CD4-positive, alpha-beta T cell treated with Interferon gamma for 1 hour (primary cell): ENCODE measurements around the gene PIEZO2.

Source experiments
- DNase-seq: peaks from one replicate; pipeline ENCODE4 v3.0.0-alpha.2; 2020

Gene PIEZO2

DNA sequence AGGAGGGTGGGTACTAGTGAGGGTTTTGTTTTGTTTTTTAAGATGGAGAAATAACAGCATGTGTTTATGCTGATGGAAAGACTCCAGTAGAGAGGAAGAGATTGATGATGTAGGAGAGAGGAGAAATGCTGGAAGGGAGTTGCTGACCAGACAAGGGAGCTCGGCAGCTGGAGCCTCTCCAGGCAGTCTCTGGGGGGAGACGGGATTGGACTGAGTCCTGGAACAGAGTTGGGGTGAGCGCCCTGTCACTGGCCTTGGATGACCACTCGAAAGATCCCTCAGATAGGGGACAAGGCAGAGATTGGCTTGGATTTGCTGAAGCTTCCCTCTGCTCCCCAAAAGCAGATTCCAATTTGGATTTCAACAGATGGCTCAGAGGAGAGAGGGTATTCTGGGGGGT, 425.9 kb downstream of the PIEZO2 start:
- no peak for DNase-seq

- no peak for DNase-seq
Observed at GRCh38 chr18:10718809-10719208, 430.6 kb downstream of the PIEZO2 start.

DNA sequence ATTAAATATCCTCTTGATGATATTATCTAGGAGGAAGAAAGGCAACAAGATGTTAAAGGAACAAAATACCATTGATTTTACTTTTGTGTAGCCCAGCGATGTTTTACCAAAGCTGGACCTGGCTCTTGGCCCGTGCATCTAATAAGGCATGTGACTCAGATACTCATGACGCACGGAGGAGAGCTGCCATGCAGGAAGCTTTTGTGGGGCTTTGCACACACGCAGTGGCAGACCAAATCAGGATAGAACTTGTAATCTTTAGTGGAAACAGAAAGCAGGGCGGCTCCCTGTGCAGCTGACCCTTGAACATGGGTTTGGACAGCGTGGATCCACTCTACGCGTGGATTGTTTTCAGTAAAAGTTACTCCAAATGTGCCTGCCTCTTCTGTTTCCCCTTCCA, 433.6 kb downstream of the PIEZO2 start:
- DNase-seq = no peak

DNA sequence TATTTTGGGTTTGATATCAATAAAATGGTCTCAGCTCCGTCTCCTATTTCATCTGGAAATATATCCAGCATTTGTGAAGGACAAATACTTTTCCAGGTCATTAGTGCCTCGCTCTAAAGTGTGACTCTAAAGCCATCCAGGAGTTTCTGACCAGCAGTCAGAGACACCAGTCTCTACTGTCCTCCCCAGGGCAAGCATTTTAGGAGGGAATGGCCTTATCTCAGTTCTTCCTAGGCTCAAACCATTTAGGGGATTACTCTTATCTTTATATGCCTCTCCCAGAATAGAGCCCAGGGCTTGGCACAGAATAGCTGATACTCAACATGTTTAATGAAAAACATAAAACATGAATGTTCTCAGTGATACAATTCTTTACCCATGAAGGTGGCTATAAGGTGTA, 436.0 kb downstream of the PIEZO2 start:
- DNase-seq = no peak

GRCh38 chr18:10707294-10707693, 442.1 kb downstream of the PIEZO2 start:
- no peak for DNase-seq

- DNase-seq = no peak
Observed at GRCh38 chr18:10705786-10706185, 443.6 kb downstream of the PIEZO2 start.

- DNase-seq = no peak
Observed at GRCh38 chr18:10705291-10705690, 444.1 kb downstream of the PIEZO2 start.

DNA sequence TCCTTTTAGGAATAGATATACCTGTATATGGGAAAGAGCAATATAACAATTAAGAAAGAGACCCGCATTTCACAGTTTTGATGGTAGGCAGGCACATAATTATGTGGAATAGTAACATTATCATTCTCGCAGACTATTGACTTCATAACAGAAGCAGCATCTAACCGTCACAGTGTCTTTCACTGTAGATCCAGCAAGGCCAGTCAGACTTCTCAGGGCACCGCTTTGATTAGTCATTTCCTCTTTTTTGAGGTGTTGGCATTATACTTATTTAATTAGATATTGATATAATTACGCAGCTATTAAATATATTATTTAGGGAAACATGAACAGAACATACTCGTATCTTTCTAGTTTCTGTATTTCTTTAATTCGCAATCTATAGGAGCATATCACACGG, 447.2 kb downstream of the PIEZO2 start:
- DNase-seq = no peak

GRCh38 chr18:10690366-10690765, 459.0 kb downstream of the PIEZO2 start:
- no peak for DNase-seq

DNA sequence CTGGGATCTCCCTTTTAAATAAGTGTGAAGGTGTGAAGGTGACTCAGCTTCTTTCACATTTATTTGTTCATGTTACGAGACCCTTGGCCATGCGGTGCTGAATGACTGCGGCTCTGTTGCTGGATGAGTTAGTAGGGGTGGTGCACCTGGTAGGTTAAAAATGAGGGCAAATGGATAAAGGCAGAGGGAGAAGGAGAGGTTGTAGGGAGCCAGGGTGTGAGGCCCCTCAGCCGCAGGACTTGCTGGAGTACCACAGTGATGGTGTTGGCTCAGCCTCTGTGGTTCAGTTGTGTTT, 459.4 kb downstream of the PIEZO2 start:
- no peak for DNase-seq

- DNase-seq = no peak
Observed at GRCh38 chr18:10689236-10690034, 459.9 kb downstream of the PIEZO2 start.

DNA sequence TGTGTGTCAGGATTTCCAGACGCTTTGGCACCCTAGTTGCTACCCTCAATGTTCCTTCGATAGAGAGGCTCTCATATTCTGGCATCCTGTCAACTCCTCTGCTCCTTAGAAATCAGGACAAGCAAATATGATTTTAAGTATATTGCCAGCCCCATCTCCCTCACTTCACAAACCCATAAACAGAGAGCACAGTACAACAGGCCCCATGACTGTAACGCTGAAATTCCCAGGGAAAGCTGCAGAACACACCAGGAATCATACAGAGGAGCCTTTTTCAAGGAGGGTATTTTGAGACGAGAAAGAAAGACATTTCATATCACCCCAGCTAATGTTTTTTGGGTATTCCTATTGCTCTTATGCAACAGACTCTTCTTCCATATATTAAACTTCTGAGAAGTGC, 460.6 kb downstream of the PIEZO2 start:
- no peak for DNase-seq

- DNase-seq = no peak
Observed at GRCh38 chr18:10687161-10687925, 462.0 kb downstream of the PIEZO2 start.

- no peak for DNase-seq
Observed at GRCh38 chr18:10686308-10686707, 463.1 kb downstream of the PIEZO2 start.

- DNase-seq = no peak
Observed at GRCh38 chr18:10685484-10685883, 463.9 kb downstream of the PIEZO2 start.

DNA sequence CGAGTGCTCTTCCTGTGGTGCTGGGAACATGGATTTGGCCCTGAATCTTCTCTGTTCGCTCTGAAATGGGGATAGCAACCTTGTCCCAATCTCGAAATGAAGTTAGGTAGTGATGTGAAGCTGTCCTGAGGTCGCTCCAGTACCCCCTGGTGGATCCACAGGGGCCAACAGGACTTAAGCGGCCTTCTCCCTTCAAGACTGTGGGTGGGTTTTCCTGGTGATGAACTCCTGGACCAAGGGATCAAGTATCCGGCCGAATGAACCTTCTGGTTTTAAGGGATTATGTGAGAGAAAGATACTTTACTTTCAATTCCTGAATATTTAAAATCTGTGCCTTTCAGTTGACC, 467.0 kb downstream of the PIEZO2 start:
- no peak for DNase-seq

DNA sequence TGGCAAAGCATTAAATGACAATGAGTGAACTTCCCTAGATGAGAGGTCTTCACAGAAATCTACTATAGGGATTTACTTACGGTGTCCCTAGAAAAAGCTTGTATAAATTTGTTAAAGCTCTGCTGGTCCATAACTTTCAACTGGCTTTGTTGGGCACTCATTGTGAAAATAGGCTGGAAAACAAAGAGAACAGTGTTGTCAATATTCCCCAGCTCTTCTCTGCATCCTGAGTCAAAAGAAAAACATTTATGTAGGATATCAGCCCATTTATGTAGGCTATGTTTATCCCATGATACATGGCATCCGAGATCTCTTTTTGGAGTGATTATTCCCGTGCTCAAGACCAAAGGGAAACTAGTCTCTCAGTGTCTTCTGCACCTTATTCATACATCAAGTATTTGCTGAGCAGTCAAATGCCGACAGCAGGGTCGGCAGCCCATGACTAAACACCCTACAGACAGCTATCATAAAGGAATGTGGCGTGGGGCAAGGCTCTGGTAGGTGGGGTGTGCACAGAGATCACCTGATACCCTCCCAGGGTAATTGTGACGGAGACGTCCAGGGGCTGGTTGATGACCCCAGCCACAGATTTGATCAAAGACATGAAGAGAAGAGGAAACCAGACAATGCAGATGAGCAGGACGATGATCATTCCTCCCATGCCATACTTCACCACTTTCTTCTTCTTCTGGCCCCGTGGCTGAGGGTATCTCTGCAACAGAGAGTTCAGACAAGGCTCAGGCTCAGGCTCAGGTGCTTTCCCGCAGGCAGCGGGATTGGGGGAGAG, 467.6 kb downstream of the PIEZO2 start:
- DNase-seq = no peak

- no peak for DNase-seq
Observed at GRCh38 chr18:10680271-10680596, 469.1 kb downstream of the PIEZO2 start.

DNA sequence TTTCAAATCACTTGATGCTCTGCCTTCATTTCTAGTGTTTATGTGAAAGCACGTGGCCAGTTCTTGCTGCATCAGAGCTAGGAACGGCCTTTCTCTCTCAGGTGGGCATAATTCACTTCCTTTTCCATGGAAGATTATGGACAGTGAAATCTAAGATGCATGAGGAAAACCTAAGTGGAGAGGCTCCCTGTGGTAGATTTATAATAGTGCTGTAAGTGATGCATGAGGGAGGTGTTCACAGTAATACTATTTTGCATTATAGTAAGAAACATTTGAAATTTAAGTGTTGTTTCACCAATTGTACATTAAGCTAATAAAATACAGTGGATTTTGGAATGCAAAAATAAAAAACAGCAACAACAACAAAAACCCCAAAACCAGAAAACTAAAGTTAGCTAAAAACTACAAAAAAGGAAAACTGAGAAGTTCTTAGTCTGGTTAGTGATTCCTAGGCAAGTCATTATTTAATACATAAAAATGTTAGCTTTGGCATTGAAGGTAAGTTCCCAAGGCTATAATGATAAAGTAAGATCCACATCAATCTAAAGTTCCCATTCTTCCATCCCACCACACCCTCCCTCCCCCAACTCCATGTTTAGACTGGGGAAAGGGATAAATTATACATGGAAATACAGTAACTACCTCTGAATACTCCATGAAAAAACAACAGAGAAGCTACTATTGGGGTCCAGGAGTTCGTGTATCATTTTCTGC, 469.7 kb downstream of the PIEZO2 start:
- DNase-seq = no peak

- no peak for DNase-seq
Observed at GRCh38 chr18:10671441-10671840, 477.9 kb downstream of the PIEZO2 start.

- DNase-seq = no peak
Observed at GRCh38 chr18:10670856-10671255, 478.5 kb downstream of the PIEZO2 start.

DNA sequence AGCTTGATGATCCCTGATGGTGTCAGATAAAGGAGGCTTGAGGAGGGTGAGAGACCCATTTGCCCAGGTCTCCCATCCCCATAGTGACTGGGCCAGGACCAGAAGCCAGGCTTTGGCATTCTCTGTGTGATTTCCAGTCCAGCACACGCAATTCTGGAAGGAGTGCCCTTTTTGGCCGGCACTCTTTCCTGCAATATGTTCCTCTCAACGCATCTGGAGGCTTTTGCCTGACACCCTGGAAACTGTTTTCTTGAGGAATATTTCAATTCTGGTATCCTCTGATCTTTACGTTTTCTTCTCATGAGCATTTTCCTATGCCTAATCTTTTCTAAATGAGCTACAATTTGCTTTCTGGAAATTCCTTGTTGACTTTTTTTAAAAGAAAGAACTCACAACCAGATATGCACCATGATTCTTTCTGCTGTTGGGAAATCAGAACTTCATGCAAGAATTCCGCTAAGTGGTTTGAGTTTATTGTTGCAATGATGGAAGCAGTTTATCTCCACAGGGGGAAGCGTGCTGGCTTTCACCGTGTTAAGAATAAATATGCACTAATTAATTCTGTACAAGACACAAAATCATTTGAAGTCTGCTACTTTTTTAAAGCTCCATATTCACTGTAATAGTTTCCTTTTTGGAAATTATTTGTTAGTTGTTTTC, 479.8 kb downstream of the PIEZO2 start:
- no peak for DNase-seq

- no peak for DNase-seq
Observed at GRCh38 chr18:10663750-10664149, 485.6 kb downstream of the PIEZO2 start.
